Nephron progenitor cell (in vitro differentiated cells): ENCODE results near the gene TINAGL1.

Experiments
- DNase-seq: peaks from one replicate; pipeline ENCODE4 v3.0.0; 2021
- H3K27ac Mint-ChIP-seq: 2 replicates; pipeline ENCODE4 v1.8.0; 2021; ENCODE audit warnings: mild to moderate bottlenecking, moderate library complexity, mixed read lengths
- H3K27me3 Mint-ChIP-seq: 2 replicates; pipeline ENCODE4 v1.8.0; 2021; ENCODE audit warnings: mild to moderate bottlenecking, low read depth, mixed read lengths; ENCODE audit not compliant: poor library complexity
- H3K36me3 Mint-ChIP-seq: 2 replicates; pipeline ENCODE4 v1.8.0; 2021; ENCODE audit warnings: low read depth, mixed read lengths
- H3K4me1 Mint-ChIP-seq: 2 replicates; pipeline ENCODE4 v1.8.0; 2021; ENCODE audit warnings: mixed read lengths
- H3K4me3 Mint-ChIP-seq: 2 replicates; pipeline ENCODE4 v1.8.0; 2021; ENCODE audit warnings: mild to moderate bottlenecking, moderate library complexity, mixed read lengths
- H3K9me3 Mint-ChIP-seq: 2 replicates; pipeline ENCODE4 v1.8.0; 2021; ENCODE audit warnings: mild to moderate bottlenecking, moderate library complexity, mixed read lengths
- CTCF ChIP-seq: fragments of 200-600 bp; sonication (generic); IDR thresholded peaks from 2 replicates; pipeline ENCODE4 v1.5.0; 2021; ENCODE audit warnings: antibody characterized with exemption

TINAGL1 gene

GRCh38 chr1:31607360-31607759, 31.0 kb downstream of the TINAGL1 start:
- Mint-ChIP-seq H3K4me3 (no peak overlapping the region), H3K4me1 (no peaks in the 10 kb centered on the region)
- TF ChIP-seq CTCF: no peak

DNA sequence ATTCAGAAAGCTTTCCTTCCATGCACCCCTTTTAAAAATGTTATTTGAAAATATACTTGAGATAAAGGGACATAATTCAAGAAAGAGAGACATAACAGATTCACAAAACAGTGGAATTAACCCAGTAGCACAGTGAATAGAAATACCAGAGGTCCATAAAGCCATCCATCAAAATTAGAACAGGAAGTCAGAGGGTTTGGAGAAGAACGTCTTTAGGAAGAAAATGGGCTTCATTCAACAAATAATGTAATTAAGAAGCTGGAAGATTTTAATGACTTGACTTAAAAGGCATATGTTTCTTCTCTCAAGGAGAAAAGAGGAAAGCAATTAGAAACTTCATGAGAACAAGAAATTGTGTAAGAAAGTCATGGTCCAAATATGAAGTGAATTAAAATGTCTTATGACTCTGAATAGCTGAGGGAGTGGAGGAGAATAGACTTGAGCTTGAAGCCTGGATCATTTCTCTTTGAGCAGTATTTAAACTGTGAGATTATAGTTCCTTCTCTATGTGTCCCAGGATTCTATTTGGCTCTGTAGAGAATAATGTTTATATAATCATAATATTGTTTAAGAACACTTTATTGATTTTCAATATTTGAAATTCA, 33.3 kb downstream of the TINAGL1 start:
- Mint-ChIP-seq H3K9me3 (no peaks in the 10 kb centered on the region), H3K4me3 (no peak overlapping the region), H3K36me3 (no peaks in the 10 kb centered on the region), H3K4me1 (peaks cover 6% of the 10 kb centered on the region), H3K27ac (no peak overlapping the region), H3K27me3 (peaks cover 49% of the 10 kb centered on the region)
- TF ChIP-seq CTCF: no peak
- no peak for DNase-seq

More at GRCh38 chr1:31607360-31607759, 31.0 kb downstream of the TINAGL1 start:
- no peak for DNase-seq
- Mint-ChIP-seq H3K9me3 (no peaks in the 10 kb centered on the region), H3K27me3 (peaks cover 47% of the 10 kb centered on the region), H3K36me3 (no peaks in the 10 kb centered on the region), H3K27ac (no peak overlapping the region)

DNA sequence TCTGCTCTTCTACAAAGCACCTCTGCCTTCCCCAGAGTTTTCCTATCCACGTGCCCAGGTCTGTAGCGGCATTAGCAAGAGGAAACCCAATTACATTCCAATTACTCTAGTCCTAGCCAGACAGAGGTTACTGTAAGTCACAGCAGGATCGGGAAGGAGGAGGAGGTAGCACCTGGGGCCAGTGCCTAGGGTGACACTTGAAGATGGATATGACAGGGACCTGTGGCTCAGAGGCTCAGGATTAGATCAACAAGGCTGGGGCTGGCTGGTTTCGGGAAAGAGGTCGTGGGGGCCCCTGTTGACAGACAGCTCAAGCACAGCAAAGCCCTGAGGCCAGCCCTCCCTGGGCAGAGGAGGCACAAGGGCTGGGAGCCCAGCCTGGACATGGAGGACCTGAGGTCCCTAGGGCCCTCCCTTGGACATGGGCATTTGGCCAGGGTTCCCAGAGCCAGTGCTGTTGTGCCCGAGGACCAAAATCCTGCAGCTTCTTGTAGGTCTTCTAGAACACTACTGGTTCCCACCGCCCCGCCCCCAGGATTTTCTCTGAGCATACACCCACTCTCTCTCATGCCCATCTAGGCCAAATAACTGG, 38.2 kb downstream of the TINAGL1 start:
- H3K27ac Mint-ChIP-seq: no peak overlapping the region
- H3K4me1 Mint-ChIP-seq: peaks cover 21% of the 10 kb centered on the region

GRCh38 chr1:31615414-31615813, 39.1 kb downstream of the TINAGL1 start:
- Mint-ChIP-seq H3K4me1 (peaks cover 21% of the 10 kb centered on the region), H3K36me3 (no peaks in the 10 kb centered on the region), H3K27ac (no peak overlapping the region), H3K9me3 (no peaks in the 10 kb centered on the region), H3K27me3 (peaks cover 62% of the 10 kb centered on the region), H3K4me3 (no peak overlapping the region)
- DNase-seq: no peak
- no peak for TF ChIP-seq CTCF

More for the DNA sequence above, 38.2 kb downstream of the TINAGL1 start:
- Mint-ChIP-seq H3K4me3 (no peak overlapping the region), H3K36me3 (no peaks in the 10 kb centered on the region), H3K27me3 (peaks cover 62% of the 10 kb centered on the region), H3K9me3 (no peaks in the 10 kb centered on the region)
- no peak for TF ChIP-seq CTCF
- no peak for DNase-seq

- DNase-seq: no peak
- peaks cover 21% of the 10 kb centered on the region for H3K4me1 Mint-ChIP-seq
- H3K4me3 Mint-ChIP-seq: no peak overlapping the region
- no peaks in the 10 kb centered on the region for H3K9me3 Mint-ChIP-seq
- no peak overlapping the region for H3K27ac Mint-ChIP-seq
- H3K27me3 Mint-ChIP-seq: peaks cover 58% of the 10 kb centered on the region
- H3K36me3 Mint-ChIP-seq: no peaks in the 10 kb centered on the region
- TF ChIP-seq CTCF: no peak
Measured at GRCh38 chr1:31615939-31616338, 39.6 kb downstream of the TINAGL1 start.
